Caco-2 (cell line): Measurements from ENCODE around the gene FLT4. TPM values are rescaled to one million over a fixed set of nuclear protein-coding genes. Genes with fewer than 3 reads are reported as not detected.
"Not testable (repeated sequence)": the region's sequence is repeated elsewhere in the genome, so short reads cannot be mapped to it uniquely, and the experiment has no call there.

Experiments used
- BruUV-seq: library from RNA; stranded (reverse); fragments of 400-500 nt; replicated peaks from 2 replicates; lab custom pipeline; 2021; lab: Mats Ljungman, UMichigan
- CTCF ChIA-PET: fragments of 300-600 bp; sonication (Branson Sonifier 250); formaldehyde crosslinking; loops from one replicate; lab custom pipeline; 2022; ENCODE audit warnings: antibody characterized with exemption; lab: Charles Lee
- POLR2A ChIA-PET: fragments of 300-600 bp; sonication (Branson Sonifier 250); formaldehyde crosslinking; loops from one replicate; lab custom pipeline; 2022; ENCODE audit warnings: antibody characterized with exemption; lab: Charles Lee
- DNase-seq, 2 experiments: peaks; one replicate each; pipeline versions ENCODE4 v3.0.0 to v3.0.0-alpha.2; 2020 to 2022
- H3K27me3 ChIP-seq: replicated peaks from 2 replicates; pipeline ENCODE4 v1.6.0; 2011; ENCODE audit warnings: low read length; ENCODE audit not compliant: control insufficient read depth, insufficient read depth
- H3K36me3 ChIP-seq: 2 replicates; pipeline ENCODE4 v1.5.1; 2011; ENCODE audit warnings: low read length; ENCODE audit not compliant: control insufficient read depth, insufficient read depth
- H3K4me1 ChIP-seq: fragments of 250-450 bp; sonication (Bioruptor Pico); 2 replicates; pipeline ENCODE4 v1.5.1; 2020; ENCODE audit warnings: mild to moderate bottlenecking
- H3K4me3 ChIP-seq: 2 replicates; pipeline ENCODE4 v1.5.1; 2011; ENCODE audit warnings: low read depth, mild to moderate bottlenecking, control low read depth, low read length
- H3K9me3 ChIP-seq: fragments of 250-450 bp; sonication (Bioruptor Pico); 2 replicates; pipeline ENCODE4 v1.5.1; 2020; ENCODE audit warnings: mild to moderate bottlenecking, moderate library complexity
- H3K27ac Mint-ChIP-seq: one replicate; pipeline ENCODE4 v1.8.0; 2022; ENCODE audit warnings: mixed read lengths; ENCODE audit not compliant: unreplicated experiment
- H3K27me3 Mint-ChIP-seq: one replicate; pipeline ENCODE4 v1.8.0; 2022; ENCODE audit warnings: mixed read lengths; ENCODE audit not compliant: insufficient read depth, unreplicated experiment
- H3K36me3 Mint-ChIP-seq: one replicate; pipeline ENCODE4 v1.8.0; 2022; ENCODE audit warnings: mild to moderate bottlenecking, mixed read lengths; ENCODE audit not compliant: insufficient read depth, unreplicated experiment
- H3K4me1 Mint-ChIP-seq: one replicate; pipeline ENCODE4 v1.8.0; 2022; ENCODE audit warnings: low read depth, mixed read lengths; ENCODE audit not compliant: unreplicated experiment
- H3K4me3 Mint-ChIP-seq: one replicate; pipeline ENCODE4 v1.8.0; 2022; ENCODE audit warnings: mild to moderate bottlenecking, moderate library complexity, mixed read lengths; ENCODE audit not compliant: unreplicated experiment
- H3K9me3 Mint-ChIP-seq: one replicate; pipeline ENCODE4 v1.8.0; 2022; ENCODE audit warnings: mixed read lengths; ENCODE audit not compliant: unreplicated experiment
- CTCF ChIP-seq, 2 experiments: fragments of 200-600 bp in 1 of 2; IDR thresholded peaks; 1 replicate in 1 of 2; 2 replicates in 1 of 2; pipeline versions ENCODE4 v1.5.1 to v1.8.0; 2011 to 2022; ENCODE audit warnings: antibody characterized with exemption in 1 of 2, control low read depth in 1 of 2, inconsistent platforms in 1 of 2, low read depth in 1 of 2, low read length in 1 of 2, mild to moderate bottlenecking in 1 of 2, moderate library complexity in 1 of 2; ENCODE audit not compliant: insufficient read depth in 1 of 2, severe bottlenecking in 1 of 2, unreplicated experiment in 1 of 2
- intact Hi-C: fragments of 100-400 bp; cut with micrococcal nuclease; formaldehyde crosslinking; loops from one replicate; pipeline ENCODE4 v1.10.0; 2022; ENCODE audit not compliant: unreplicated experiment
- total RNA-seq: library from RNA; stranded (reverse); gene quantifications from 2 replicates; pipeline ENCODE4 v1.2.3, GENCODE V29; 2022

The FLT4 gene
- total RNA-seq, 1 experiment from 2014 or later, result not detected

DNA sequence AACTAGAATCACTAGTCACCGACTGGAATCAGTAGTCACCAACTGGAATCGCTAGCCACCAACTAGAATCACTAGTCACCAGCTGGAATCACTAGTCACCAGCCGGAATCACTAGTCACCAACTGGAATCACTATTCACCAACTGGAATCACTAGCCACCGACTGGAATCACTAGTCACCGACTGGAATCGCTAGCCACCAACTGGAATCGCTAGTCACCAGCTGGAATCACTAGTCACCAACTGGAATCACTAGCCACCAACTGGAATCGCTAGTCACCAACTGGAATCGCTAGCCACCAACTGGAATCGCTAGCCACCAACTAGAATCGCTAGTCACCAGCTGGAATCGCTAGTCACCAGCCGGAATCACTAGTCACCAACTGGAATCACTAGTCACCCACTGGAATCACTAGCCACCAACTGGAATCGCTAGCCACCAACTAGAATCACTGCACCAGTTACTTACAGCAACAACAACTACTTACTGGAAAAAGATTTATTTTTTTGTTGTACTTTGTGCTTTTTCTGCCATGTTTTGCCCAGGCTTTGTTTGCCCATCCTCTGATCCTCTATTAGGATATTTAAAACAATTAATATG lies 25.7 kb upstream of the FLT4 start:
- ChIA-PET CTCF (no interaction called here), POLR2A (no interaction called here)

DNA sequence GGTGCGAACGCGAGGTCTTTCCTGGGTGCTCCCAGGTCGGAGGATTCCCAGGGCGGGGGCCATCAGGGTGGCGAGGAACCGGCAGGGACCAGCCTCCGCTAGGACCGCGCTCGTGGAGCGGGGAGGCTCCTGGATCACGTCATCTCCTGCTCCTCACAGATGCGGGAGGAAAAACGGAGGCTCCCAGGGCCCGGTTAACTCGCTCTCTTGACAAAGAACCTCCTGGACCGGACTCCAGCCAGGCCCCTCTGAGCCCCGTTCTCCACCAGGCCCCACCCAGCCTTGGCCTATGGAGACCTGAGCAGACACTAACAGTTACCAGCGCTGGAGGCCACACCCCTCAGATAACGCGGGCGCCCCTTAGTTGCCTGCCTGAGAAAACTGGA lies 24.7 kb upstream of the FLT4 start:
- DNase-seq, H3K9me3 ChIP-seq, H3K4me3 Mint-ChIP-seq, H3K4me1 ChIP-seq, BruUV-seq, H3K27me3 ChIP-seq, H3K9me3 Mint-ChIP-seq, H3K27ac Mint-ChIP-seq, POLR2A ChIA-PET, H3K4me1 Mint-ChIP-seq, CTCF ChIA-PET, H3K4me3 ChIP-seq, intact Hi-C loops, H3K36me3 ChIP-seq, H3K36me3 Mint-ChIP-seq, H3K27me3 Mint-ChIP-seq: not testable (repeated sequence)

More for the DNA sequence above, 25.7 kb upstream of the FLT4 start:
- H3K4me3 Mint-ChIP-seq, result no peak overlapping the region
- H3K9me3 Mint-ChIP-seq, result no peaks in the 10 kb centered on the region
- no peaks in the 10 kb centered on the region for H3K36me3 ChIP-seq
- H3K4me1 ChIP-seq, result no peaks in the 10 kb centered on the region
- intact Hi-C loops, result no loop called here
- no peaks in the 10 kb centered on the region for H3K9me3 ChIP-seq
- no peaks in the 10 kb centered on the region for H3K36me3 Mint-ChIP-seq
- H3K4me3 ChIP-seq, result no peak overlapping the region
- H3K27ac Mint-ChIP-seq, result no peak overlapping the region
- TF ChIP-seq CTCF (IDR thresholded peaks at IDR 0.05; ENCODE audit: insufficient read depth in 1 of 2, low read depth in 1 of 2, low read length in 1 of 2, severe bottlenecking in 1 of 2, unreplicated experiment in 1 of 2), result no peak
- no peaks in the 10 kb centered on the region for H3K27me3 ChIP-seq
- H3K4me1 Mint-ChIP-seq, result no peaks in the 10 kb centered on the region
- no TSS peak for BruUV-seq
- H3K27me3 Mint-ChIP-seq, result no peaks in the 10 kb centered on the region
- DNase-seq, result no peak

DNA sequence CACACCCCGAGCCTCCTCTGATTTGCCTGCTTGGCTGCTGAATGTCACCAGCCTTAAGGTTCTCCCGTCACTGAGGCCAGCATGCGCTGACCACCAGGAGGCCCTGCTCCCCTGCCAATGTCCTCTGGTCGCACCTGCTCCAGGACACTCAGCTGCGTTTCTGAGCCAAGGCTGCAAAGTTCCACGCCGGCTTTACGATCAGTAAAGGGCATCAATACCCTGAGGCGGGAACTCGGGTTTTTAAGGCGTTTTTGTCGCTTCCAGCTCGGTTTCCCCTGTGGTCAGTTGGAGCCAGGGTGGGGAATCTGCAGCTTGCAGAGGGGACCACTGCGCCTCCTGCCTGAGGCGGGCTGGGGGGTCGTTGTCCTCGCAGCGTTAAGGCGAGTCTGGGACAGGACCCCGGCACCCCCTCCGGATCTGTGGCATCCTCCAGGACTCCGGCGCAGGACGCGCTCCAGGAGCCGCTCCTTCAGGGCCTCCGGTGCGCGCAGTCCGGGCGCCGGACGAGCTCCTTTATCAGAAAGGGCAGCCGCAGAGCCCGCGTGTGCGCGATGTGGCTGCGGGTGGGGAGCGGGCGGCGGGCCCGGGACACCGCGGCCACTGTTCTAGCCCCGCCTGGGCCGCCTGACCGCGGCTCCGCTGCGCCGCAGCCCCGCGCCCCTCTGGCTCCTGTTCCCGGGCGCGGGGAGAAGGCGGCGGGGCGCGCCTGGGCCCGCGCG lies 24.1 kb upstream of the FLT4 start:
- H3K4me3 ChIP-seq, result no peak overlapping the region
- intact Hi-C loops, result no loop called here
- no peaks in the 10 kb centered on the region for H3K36me3 ChIP-seq
- no peak overlapping the region for H3K4me3 Mint-ChIP-seq
- H3K27me3 Mint-ChIP-seq, result no peaks in the 10 kb centered on the region
- no TSS peak for BruUV-seq
- POLR2A ChIA-PET, result no interaction called here
- H3K4me1 ChIP-seq, result 0 out of 2 replicates have a peak, but pooled peaks cover 5% of the 10 kb centered on the region
- no peak overlapping the region for H3K27ac Mint-ChIP-seq
- no peaks in the 10 kb centered on the region for H3K9me3 Mint-ChIP-seq
- TF ChIP-seq CTCF (IDR thresholded peaks at IDR 0.05; ENCODE audit: insufficient read depth in 1 of 2, low read depth in 1 of 2, low read length in 1 of 2, severe bottlenecking in 1 of 2, unreplicated experiment in 1 of 2), result no peak
- no peaks in the 10 kb centered on the region for H3K9me3 ChIP-seq
- no peak for DNase-seq
- H3K27me3 ChIP-seq, result no peaks in the 10 kb centered on the region
- no peaks in the 10 kb centered on the region for H3K36me3 Mint-ChIP-seq
- CTCF ChIA-PET, result interaction anchor here (0.5 kb wide), 1 partner anchor 46 kb away, joined by 4 read pairs; no protein-coding TSS in a partner anchor
- peaks cover 6% of the 10 kb centered on the region for H3K4me1 Mint-ChIP-seq

DNA sequence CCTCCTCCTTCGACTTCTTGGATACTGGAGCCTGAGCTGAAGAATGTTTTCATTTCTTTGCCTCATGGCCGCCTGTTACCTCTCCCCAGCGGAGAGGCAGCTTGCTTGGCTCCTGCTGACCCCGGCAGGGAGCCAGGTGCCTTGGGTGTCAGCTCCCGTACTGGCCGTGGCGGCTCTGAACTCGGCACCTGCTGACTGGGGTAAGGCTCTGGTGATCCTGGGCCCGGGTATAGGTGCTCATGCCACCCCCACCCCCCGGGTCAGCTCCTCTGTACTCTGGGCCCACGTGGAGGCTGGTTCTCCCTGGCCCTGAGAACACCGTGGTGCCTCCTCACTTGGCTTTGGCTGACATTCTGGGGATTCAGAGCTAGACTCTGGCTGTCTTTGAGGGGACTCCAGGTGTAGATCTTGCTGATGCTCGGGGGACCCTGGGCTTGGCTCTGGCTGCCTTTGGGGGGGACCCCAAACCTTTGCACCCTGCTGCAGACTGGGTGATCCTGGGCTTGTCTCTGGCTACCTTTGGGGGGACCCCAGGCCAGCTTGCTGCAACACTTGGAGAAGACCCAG lies 22.6 kb upstream of the FLT4 start:
- BruUV-seq, H3K27ac Mint-ChIP-seq: not testable (repeated sequence)

More for the DNA sequence above, 22.6 kb upstream of the FLT4 start:
- H3K4me1 Mint-ChIP-seq, H3K27me3 Mint-ChIP-seq, H3K36me3 Mint-ChIP-seq, POLR2A ChIA-PET, H3K36me3 ChIP-seq, H3K27me3 ChIP-seq, H3K4me3 ChIP-seq, DNase-seq, H3K4me1 ChIP-seq, H3K9me3 Mint-ChIP-seq, H3K4me3 Mint-ChIP-seq, H3K9me3 ChIP-seq: not testable (repeated sequence)
- intact Hi-C loops, result loop anchor here (2.0 kb wide), 2 partner anchors 47 to 61 kb away; no protein-coding TSS in a partner anchor
- CTCF ChIA-PET, result interaction anchor here (0.8 kb wide), 1 partner anchor 47 kb away, joined by 3 read pairs; no protein-coding TSS in a partner anchor
